Effector memory CD4-positive, alpha-beta T cell (primary cell): Measurements from ENCODE around the gene NPHP4.

Experiments used
- DNase-seq, 3 donors: peaks; one replicate each; pipeline ENCODE4 v3.0.0-alpha.2; 2020
- H3K27ac ChIP-seq: 2 replicates; pipeline ENCODE4 v1.7.0; 2013; ENCODE audit warnings: mild to moderate bottlenecking, low read length, moderate library complexity; ENCODE audit not compliant: insufficient read depth, poor library complexity, severe bottlenecking
- H3K27me3 ChIP-seq: replicated peaks from 2 replicates; pipeline ENCODE4 v1.7.0; 2013; ENCODE audit warnings: mild to moderate bottlenecking, low read length; ENCODE audit not compliant: insufficient read depth, control insufficient read depth, poor library complexity, severe bottlenecking
- H3K36me3 ChIP-seq: 2 replicates; pipeline ENCODE4 v1.7.0; 2013; ENCODE audit warnings: mild to moderate bottlenecking, low read length, moderate library complexity; ENCODE audit not compliant: control insufficient read depth, insufficient read depth
- H3K4me1 ChIP-seq: 2 replicates; pipeline ENCODE4 v1.7.0; 2013; ENCODE audit warnings: low read length, mild to moderate bottlenecking; ENCODE audit not compliant: control insufficient read depth, insufficient read depth, poor library complexity, severe bottlenecking
- H3K4me3 ChIP-seq: 2 replicates; pipeline ENCODE4 v1.7.0; 2013; ENCODE audit warnings: low read length, low read depth, mild to moderate bottlenecking; ENCODE audit not compliant: insufficient read depth, poor library complexity, severe bottlenecking
- H3K9me3 ChIP-seq: 2 replicates; pipeline ENCODE4 v1.7.0; 2013; ENCODE audit warnings: mild to moderate bottlenecking, low read length, moderate library complexity; ENCODE audit not compliant: control insufficient read depth

The NPHP4 gene

GRCh38 chr1:5905436-5905835, 86.8 kb downstream of the NPHP4 start:
- Histone ChIP-seq H3K4me1 (no peaks in the 10 kb centered on the region), H3K4me3 (no peak overlapping the region), H3K9me3 (no peaks in the 10 kb centered on the region), H3K36me3 (no peaks in the 10 kb centered on the region), H3K27me3 (no peaks in the 10 kb centered on the region), H3K27ac (no peak overlapping the region)
- DNase-seq, result no peak

GRCh38 chr1:5904551-5904950, 87.7 kb downstream of the NPHP4 start:
- H3K36me3 ChIP-seq, result no peaks in the 10 kb centered on the region
- H3K9me3 ChIP-seq, result no peaks in the 10 kb centered on the region
- no peak for DNase-seq
- no peaks in the 10 kb centered on the region for H3K4me1 ChIP-seq
- H3K27ac ChIP-seq, result no peak overlapping the region
- no peaks in the 10 kb centered on the region for H3K27me3 ChIP-seq
- no peak overlapping the region for H3K4me3 ChIP-seq

- Histone ChIP-seq H3K9me3 (no peaks in the 10 kb centered on the region), H3K4me3 (no peak overlapping the region), H3K27ac (no peak overlapping the region), H3K36me3 (no peaks in the 10 kb centered on the region), H3K27me3 (no peaks in the 10 kb centered on the region), H3K4me1 (no peaks in the 10 kb centered on the region)
- no peak for DNase-seq
Measured at GRCh38 chr1:5903680-5904079, 88.5 kb downstream of the NPHP4 start.

GRCh38 chr1:5903031-5903430, 89.2 kb downstream of the NPHP4 start:
- DNase-seq, result no peak
- no peak overlapping the region for H3K4me3 ChIP-seq
- no peaks in the 10 kb centered on the region for H3K4me1 ChIP-seq
- no peaks in the 10 kb centered on the region for H3K36me3 ChIP-seq
- H3K9me3 ChIP-seq, result no peaks in the 10 kb centered on the region
- H3K27ac ChIP-seq, result no peak overlapping the region
- no peaks in the 10 kb centered on the region for H3K27me3 ChIP-seq

- no peaks in the 10 kb centered on the region for H3K27me3 ChIP-seq
- H3K36me3 ChIP-seq, result no peaks in the 10 kb centered on the region
- no peak overlapping the region for H3K27ac ChIP-seq
- H3K4me3 ChIP-seq, result no peak overlapping the region
- no peak for DNase-seq
- no peaks in the 10 kb centered on the region for H3K9me3 ChIP-seq
- no peaks in the 10 kb centered on the region for H3K4me1 ChIP-seq
Measured at GRCh38 chr1:5901841-5902240, 90.4 kb downstream of the NPHP4 start.

GRCh38 chr1:5901150-5901549, 91.1 kb downstream of the NPHP4 start:
- no peak overlapping the region for H3K4me3 ChIP-seq
- no peaks in the 10 kb centered on the region for H3K4me1 ChIP-seq
- H3K27me3 ChIP-seq, result no peaks in the 10 kb centered on the region
- no peaks in the 10 kb centered on the region for H3K9me3 ChIP-seq
- H3K27ac ChIP-seq, result no peak overlapping the region
- DNase-seq, result no peak
- H3K36me3 ChIP-seq, result no peaks in the 10 kb centered on the region

- Histone ChIP-seq H3K9me3 (no peaks in the 10 kb centered on the region), H3K36me3 (no peaks in the 10 kb centered on the region), H3K27ac (no peak overlapping the region), H3K4me1 (no peaks in the 10 kb centered on the region), H3K27me3 (no peaks in the 10 kb centered on the region), H3K4me3 (no peak overlapping the region)
- no peak for DNase-seq
Measured at GRCh38 chr1:5898266-5898665, 94.0 kb downstream of the NPHP4 start.

- H3K4me1 ChIP-seq, result no peaks in the 10 kb centered on the region
- H3K36me3 ChIP-seq, result no peaks in the 10 kb centered on the region
- no peaks in the 10 kb centered on the region for H3K27me3 ChIP-seq
- H3K9me3 ChIP-seq, result no peaks in the 10 kb centered on the region
- H3K27ac ChIP-seq, result no peak overlapping the region
- DNase-seq, result no peak
- no peak overlapping the region for H3K4me3 ChIP-seq
Measured at GRCh38 chr1:5896706-5897660, 95.2 kb downstream of the NPHP4 start.

GRCh38 chr1:5895446-5896406, 96.5 kb downstream of the NPHP4 start:
- Histone ChIP-seq H3K27ac (no peak overlapping the region), H3K36me3 (no peaks in the 10 kb centered on the region), H3K27me3 (no peaks in the 10 kb centered on the region), H3K9me3 (no peaks in the 10 kb centered on the region), H3K4me1 (no peaks in the 10 kb centered on the region), H3K4me3 (no peak overlapping the region)
- DNase-seq, result no peak
